Activated T-cell treated with anti-CD3 and anti-CD28 coated beads, Interleukin-2, amount 50 U/mL, for 48 hours (primary cell): ENCODE results near the gene MYOCD.
"Not testable (repeated sequence)": the region's sequence is repeated elsewhere in the genome, so short reads cannot be mapped to it uniquely, and the experiment has no call there.

Experiments used
- DNase-seq, 2 experiments: peaks; one replicate each; pipeline ENCODE4 v3.0.0-alpha.2; 2020

The MYOCD gene, protein sequence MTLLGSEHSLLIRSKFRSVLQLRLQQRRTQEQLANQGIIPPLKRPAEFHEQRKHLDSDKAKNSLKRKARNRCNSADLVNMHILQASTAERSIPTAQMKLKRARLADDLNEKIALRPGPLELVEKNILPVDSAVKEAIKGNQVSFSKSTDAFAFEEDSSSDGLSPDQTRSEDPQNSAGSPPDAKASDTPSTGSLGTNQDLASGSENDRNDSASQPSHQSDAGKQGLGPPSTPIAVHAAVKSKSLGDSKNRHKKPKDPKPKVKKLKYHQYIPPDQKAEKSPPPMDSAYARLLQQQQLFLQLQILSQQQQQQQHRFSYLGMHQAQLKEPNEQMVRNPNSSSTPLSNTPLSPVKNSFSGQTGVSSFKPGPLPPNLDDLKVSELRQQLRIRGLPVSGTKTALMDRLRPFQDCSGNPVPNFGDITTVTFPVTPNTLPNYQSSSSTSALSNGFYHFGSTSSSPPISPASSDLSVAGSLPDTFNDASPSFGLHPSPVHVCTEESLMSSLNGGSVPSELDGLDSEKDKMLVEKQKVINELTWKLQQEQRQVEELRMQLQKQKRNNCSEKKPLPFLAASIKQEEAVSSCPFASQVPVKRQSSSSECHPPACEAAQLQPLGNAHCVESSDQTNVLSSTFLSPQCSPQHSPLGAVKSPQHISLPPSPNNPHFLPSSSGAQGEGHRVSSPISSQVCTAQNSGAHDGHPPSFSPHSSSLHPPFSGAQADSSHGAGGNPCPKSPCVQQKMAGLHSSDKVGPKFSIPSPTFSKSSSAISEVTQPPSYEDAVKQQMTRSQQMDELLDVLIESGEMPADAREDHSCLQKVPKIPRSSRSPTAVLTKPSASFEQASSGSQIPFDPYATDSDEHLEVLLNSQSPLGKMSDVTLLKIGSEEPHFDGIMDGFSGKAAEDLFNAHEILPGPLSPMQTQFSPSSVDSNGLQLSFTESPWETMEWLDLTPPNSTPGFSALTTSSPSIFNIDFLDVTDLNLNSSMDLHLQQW

DNA sequence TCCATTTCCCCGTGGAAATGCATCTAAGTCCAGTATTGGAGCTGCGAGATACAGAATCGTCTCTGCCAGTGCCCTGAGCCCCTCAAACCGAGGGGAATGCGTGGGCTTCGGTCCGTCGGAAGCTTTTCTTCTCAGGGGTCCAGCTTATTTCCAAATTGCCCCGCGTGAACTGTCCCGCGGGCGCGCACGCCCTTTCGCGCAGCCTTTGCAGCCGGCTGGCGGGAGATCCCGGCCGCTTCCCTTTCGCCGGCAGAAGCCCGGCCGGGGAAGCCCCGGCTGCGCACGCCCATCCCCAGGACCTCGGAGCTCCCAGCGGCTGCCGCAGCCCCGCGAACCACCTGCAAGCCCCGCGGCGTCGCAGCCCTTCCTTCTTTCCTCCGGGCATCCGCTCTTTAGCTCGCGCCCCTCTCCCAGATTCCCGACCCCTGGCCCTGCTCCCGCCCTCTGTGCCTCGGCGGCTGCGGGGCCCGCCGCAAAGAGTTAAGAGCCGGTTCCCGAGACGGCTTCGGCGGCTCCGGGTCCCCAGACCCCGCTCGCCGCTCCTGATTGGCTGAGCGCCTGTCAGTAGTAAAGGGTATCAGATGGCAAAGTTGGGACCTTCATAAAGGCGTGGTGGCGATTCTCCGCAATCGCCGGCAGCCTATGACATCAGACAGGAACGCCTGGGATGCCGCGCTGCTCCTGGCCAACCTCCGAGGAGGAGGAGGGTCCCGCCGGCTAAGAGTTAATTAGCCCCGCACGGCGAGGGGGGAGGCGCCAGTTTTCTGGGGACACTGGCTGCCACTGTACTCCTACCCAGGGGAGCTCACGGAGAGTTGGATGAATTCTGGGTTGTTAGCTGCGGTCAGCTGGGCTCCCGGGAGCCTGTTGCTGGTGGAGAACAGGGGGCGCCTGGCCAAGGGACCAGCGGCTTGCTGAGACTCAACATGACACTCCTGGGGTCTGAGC, at the start of gene MYOCD:
Gene MYOCD, plus strand, starts transcription at position 628 of the 948 bp plus-strand sequence. Its CDS starts 299 bp downstream, at position 927.
- DNase-seq: peak in 1 of 2 experiments; percentile 15

GRCh38 chr17:12616161-12616560, 49.5 kb upstream of the MYOCD start:
- no peak for DNase-seq

DNA sequence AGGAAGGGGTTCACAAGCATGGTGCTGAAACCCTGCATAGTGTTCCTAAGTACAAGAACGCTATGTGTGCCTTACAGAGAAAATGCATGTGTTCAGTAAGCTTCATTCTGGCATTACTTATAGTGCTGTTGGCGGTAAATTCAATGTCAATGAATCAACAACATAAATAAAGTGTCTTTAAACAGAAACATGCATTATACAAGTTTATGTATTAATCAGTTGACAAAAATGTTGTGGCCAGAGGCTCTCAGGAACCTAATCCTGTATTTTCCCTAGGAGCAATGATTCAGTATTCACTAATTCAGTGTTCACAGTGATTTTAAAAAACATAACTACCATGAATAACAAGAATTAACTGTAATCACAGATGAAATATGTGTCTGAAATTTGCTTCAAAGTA, 47.1 kb upstream of the MYOCD start:
- DNase-seq: no peak

GRCh38 chr17:12619459-12620199, 46.1 kb upstream of the MYOCD start:
- DNase-seq: no peak

DNA sequence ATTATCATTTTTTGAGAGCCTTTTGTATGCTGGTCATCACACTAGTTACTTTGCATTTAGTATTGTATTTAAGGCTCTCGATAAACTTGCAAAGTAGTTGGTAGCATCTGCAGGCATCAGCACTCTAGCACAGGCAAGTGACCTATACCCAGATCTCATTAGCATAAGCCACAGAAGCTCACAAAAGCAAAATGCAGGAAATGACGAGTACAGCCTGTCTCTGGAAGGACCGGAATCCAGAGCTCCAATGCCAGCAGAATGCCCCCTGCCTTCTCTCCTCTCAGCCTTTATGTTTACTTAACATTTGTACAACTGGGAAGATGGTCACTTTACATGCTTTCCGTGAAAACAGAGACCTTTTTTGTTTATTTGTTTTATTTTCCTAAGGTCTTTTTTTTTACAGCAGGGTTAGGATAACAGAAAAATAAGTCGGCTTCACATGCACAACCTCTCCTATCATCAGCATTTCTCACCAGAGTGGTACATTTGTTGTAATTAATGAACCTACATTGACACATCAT, 45.4 kb upstream of the MYOCD start:
- no peak for DNase-seq

DNA sequence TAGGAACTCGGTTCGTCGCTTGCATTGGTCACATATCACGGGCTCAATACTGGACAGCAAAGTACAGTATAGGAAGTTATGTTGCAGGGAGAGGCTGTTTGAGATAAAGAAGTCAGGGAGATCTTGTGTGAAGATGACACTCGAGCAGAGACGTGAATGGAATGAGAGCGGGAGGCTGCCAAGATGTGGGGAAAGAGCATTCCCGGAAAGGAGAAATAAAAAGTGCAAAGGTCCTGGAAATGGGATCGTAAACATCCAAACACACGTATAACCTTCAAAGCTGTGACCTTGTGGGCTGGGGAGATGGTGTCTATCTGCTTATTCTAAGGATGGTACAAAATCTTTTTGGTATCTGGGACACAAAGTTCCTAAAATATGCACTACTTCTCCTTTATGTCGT, 43.0 kb upstream of the MYOCD start:
- DNase-seq: no peak

DNA sequence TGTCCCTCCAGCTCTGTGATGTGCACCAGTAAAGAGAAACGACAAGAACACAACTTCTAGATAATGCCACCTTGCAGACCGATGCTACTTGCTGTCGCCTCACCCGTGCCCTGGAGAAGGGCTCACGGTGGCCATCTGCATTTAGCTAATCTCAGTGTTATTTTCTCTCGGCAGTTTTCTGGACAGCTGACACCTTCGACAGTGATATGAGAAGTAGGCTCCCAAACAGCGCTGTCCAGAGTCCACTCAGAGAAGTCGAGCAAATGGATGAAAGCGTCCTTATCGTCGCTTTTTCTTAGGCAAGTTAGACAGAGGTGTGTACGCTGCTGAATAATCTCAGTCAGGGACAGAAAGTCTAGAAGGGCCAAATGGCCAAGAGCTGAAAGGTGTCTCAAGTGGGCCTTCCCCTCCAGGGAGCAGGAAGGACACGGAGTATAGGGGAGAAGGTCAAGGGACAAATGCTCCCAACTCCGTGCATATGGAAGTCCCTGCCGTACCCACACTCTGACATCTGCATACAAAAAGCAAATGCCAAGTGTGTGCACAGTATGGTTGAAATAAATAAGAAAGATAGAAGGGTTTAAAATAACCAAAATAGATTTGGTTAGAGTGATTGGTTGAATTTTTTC, 42.4 kb upstream of the MYOCD start:
- DNase-seq: no peak

DNA sequence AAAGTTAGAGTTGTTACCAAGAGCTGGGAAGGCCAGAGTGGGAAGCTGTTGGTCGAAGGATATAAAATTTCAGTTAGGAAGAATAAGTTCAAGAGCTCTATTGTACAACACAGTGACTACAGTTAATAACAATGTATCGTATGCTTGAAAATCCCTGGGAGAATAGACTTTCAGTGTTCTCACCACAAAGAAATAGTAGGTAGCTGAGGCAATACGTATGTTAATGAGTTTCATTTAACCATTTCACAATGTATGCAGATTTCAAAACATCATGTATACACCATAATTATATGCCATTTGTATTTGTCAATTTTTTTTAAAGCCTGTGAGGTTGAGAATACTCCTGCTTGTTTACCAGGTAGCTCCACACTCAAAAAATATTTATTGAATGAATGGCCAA, 41.5 kb upstream of the MYOCD start:
- no peak for DNase-seq

- DNase-seq: no peak
Measured at GRCh38 chr17:12625092-12625491, 40.6 kb upstream of the MYOCD start.

GRCh38 chr17:12627177-12627629, 38.5 kb upstream of the MYOCD start:
- DNase-seq: no peak

- DNase-seq: no peak
Measured at GRCh38 chr17:12627781-12628451, 37.8 kb upstream of the MYOCD start.

- DNase-seq: no peak
Measured at GRCh38 chr17:12631076-12631475, 34.6 kb upstream of the MYOCD start.

GRCh38 chr17:12632785-12633184, 32.9 kb upstream of the MYOCD start:
- DNase-seq: no peak

GRCh38 chr17:12634789-12635414, 30.8 kb upstream of the MYOCD start:
- no peak for DNase-seq

- DNase-seq: not testable (repeated sequence)
Measured at GRCh38 chr17:12635996-12636395, 29.7 kb upstream of the MYOCD start.

DNA sequence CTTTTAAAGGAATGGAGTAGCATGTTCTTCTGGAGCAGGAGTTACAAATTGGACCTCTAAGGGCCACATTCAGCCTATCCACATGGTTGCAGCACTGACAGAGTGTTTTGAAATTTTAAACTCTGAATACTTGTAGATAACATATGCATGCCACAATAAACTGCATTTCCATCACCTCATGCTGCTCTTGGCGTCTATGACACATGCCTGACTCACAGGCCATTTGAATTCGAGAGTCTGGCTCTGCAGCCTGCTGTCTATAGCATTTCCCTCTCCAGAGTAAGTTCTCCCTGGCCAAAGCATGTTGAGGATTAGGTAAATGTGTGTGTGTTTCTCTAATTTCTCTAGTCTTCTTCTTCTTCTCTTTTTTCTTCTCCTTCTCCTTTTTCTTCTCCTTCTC, 28.7 kb upstream of the MYOCD start:
- no peak for DNase-seq

DNA sequence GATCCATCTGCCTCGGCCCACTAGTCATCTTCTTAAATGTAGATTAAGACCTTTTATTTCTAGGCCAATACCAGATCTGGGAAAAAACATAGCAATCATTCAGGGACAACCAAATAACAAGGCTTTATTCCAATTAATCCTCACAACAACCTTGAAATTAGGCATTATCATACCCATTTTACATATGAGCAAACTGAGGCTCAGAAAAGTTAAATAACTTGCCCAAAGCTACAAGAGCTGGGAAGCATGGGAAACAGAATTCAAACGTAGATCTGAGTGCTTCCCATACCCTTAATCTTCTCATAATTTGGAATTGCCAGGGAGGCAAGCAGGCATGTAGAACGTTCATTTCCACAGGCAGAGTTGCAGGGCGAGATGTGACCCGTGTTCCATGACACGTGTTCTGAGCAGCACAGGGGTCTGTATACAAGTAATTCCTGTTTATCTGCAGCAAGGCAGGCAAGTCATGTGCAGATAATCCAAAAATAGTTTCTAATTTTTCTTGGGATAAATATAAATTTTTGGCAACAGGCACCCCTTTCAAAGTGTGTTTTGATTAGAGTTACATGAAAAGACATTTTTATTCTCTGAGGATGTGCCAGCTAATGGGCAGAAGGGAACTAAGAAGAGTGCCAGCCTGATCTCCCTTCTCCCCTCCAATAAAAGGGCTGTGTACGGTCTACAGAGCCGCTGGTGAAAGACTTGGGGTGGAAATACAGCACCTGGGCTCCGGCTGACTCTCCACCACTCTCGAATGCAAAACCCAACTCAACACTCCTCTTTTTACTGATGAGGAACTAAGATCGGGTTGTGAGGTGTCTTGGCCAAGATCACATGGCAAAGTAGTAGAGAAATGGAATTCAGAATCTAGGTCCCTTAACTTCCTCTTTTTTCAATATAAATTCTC, 27.7 kb upstream of the MYOCD start:
- no peak for DNase-seq

DNA sequence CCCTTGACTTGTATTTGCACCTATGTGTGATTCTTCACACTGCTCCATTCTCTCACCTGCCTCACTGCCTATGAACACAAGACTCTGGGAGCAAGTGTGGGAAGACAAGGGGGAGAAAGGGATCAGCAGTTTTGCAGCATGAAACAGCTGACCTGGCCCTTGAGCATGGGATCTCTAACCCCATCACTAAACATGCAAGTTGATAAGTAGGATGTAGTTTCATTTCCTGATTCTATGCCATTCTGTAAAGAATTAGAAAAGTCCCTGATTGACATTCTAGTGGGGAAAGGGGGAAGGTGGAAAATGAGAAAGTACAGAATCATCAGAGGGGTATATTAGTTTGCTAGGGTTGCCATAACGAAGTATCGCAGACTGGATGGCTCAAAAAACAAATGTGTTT, 25.3 kb upstream of the MYOCD start:
- DNase-seq: no peak

GRCh38 chr17:12641084-12641483, 24.6 kb upstream of the MYOCD start:
- no peak for DNase-seq
